Measurements from ENCODE around the gene TMC5.

DNA sequence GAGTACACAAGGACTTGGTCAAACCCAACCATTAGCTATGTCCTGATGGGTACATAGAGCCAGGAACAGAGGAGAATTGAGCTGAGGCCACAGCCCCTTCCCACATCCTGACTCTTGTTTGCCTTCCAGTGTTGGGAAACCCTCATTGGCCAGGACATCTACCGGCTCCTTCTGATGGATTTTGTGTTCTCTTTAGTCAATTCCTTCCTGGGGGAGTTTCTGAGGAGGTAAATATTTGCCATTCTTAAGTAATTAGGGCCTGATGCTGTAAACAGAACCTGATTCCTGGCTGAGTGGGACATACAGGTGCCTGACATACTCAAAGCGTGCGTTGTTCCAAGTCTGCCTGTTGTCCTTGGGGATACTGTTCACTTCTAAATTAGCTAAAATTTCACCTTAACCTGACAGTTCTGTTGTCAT, 61.6 kb downstream of the TMC5 start:
- TF ChIP-seq POLR2A (IDR thresholded peaks at IDR 0.05) = no peak
- TF ChIP-seq POLR2AphosphoS5 (IDR thresholded peaks at IDR 0.05) = no peak
- TF ChIP-seq, protein P1, sequence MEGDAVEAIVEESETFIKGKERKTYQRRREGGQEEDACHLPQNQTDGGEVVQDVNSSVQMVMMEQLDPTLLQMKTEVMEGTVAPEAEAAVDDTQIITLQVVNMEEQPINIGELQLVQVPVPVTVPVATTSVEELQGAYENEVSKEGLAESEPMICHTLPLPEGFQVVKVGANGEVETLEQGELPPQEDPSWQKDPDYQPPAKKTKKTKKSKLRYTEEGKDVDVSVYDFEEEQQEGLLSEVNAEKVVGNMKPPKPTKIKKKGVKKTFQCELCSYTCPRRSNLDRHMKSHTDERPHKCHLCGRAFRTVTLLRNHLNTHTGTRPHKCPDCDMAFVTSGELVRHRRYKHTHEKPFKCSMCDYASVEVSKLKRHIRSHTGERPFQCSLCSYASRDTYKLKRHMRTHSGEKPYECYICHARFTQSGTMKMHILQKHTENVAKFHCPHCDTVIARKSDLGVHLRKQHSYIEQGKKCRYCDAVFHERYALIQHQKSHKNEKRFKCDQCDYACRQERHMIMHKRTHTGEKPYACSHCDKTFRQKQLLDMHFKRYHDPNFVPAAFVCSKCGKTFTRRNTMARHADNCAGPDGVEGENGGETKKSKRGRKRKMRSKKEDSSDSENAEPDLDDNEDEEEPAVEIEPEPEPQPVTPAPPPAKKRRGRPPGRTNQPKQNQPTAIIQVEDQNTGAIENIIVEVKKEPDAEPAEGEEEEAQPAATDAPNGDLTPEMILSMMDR (IDR thresholded peaks at IDR 0.05) = no peak
- no peak for TF ChIP-seq EP300 (IDR thresholded peaks at IDR 0.05)

Measured in sigmoid colon (tissue), 4 donors.